IMR-90 (cell line): ENCODE data around the gene PGF. TPM values are rescaled to one million over a fixed set of nuclear protein-coding genes. Genes with fewer than 3 reads are reported as not detected.
A peak's percentile ranks its signal among the peaks of the same experiment; 100 is the strongest.

Experiments
- ATAC-seq: fragments of 200-7000 bp; cut with Tn5 transposase; 2 replicates; pipeline ENCODE4 v1.9.1; 2020; ENCODE audit warnings: low read depth, mild to moderate bottlenecking, moderate library complexity
- BruUV-seq: library from RNA; stranded (reverse); fragments of 400-500 nt; replicated peaks from 2 replicates; lab custom pipeline; 2021; lab: Mats Ljungman, UMichigan
- CTCF ChIA-PET: fragments of 300-600 bp; formaldehyde crosslinking; extraction: SDS; loops from one replicate; lab custom pipeline; 2021; ENCODE audit warnings: antibody characterized with exemption; lab: Yijun Ruan, JAX
- POLR2A ChIA-PET: fragments of 300-600 bp; sonication (Branson Sonifier 250); formaldehyde crosslinking; loops from one replicate; lab custom pipeline; 2022; ENCODE audit warnings: antibody characterized with exemption; ENCODE audit not compliant: unreplicated experiment; lab: Charles Lee
- DNase-seq: peaks from one replicate; pipeline ENCODE4 v3.0.0; 2013
- H2AFZ ChIP-seq: replicated peaks from 2 replicates; pipeline ENCODE3; 2013; ENCODE audit warnings: low read length, mild to moderate bottlenecking; ENCODE audit not compliant: poor library complexity
- H2AK5ac ChIP-seq: 2 replicates; pipeline ENCODE4 v1.6.1; 2013; ENCODE audit warnings: low read depth, low read length, inconsistent platforms
- H2AK9ac ChIP-seq: replicated peaks from 2 replicates; pipeline ENCODE3; 2013; ENCODE audit warnings: mild to moderate bottlenecking, low read depth, low read length, moderate library complexity; ENCODE audit not compliant: poor library complexity
- H2BK120ac ChIP-seq: 2 replicates; pipeline ENCODE4 v1.6.1; 2013; ENCODE audit warnings: low read depth, low read length, inconsistent platforms
- H2BK15ac ChIP-seq: 3 replicates; pipeline ENCODE4 v1.6.1; 2013; ENCODE audit warnings: low read depth, low read length, inconsistent platforms
- H2BK20ac ChIP-seq: 2 replicates; pipeline ENCODE4 v1.6.1; 2013; ENCODE audit warnings: low read depth, mild to moderate bottlenecking, inconsistent platforms, low read length, moderate library complexity
- H2BK5ac ChIP-seq: 2 replicates; pipeline ENCODE4 v1.6.1; 2013; ENCODE audit warnings: mild to moderate bottlenecking, low read depth, low read length, inconsistent platforms; ENCODE audit not compliant: poor library complexity, severe bottlenecking
- H3K14ac ChIP-seq: replicated peaks from 2 replicates; pipeline ENCODE4 v1.6.1; 2013; ENCODE audit warnings: low read depth, low read length, inconsistent platforms
- H3K18ac ChIP-seq: 2 replicates; pipeline ENCODE4 v1.6.1; 2013; ENCODE audit warnings: low read depth, low read length, control low read depth
- H3K23ac ChIP-seq: 2 replicates; pipeline ENCODE4 v1.6.1; 2013; ENCODE audit warnings: low read depth, low read length, inconsistent platforms
- H3K27ac ChIP-seq: 2 replicates; pipeline ENCODE4 v1.5.1; 2013; ENCODE audit warnings: mild to moderate bottlenecking, control low read depth, low read length; ENCODE audit not compliant: insufficient read depth
- H3K27me3 ChIP-seq: 2 replicates; pipeline ENCODE4 v1.6.1; 2013; ENCODE audit warnings: low read length; ENCODE audit not compliant: control insufficient read depth, insufficient read depth
- H3K36me3 ChIP-seq: 2 replicates; pipeline ENCODE4 v1.6.1; 2013; ENCODE audit warnings: low read length, mixed read lengths; ENCODE audit not compliant: control insufficient read depth, insufficient read depth
- H3K4ac ChIP-seq: 2 replicates; pipeline ENCODE4 v1.6.1; 2013; ENCODE audit warnings: low read depth, low read length, inconsistent platforms
- H3K4me1 ChIP-seq: 2 replicates; pipeline ENCODE4 v1.6.1; 2013; ENCODE audit warnings: low read length, mixed read lengths; ENCODE audit not compliant: control insufficient read depth, insufficient read depth
- H3K4me2 ChIP-seq: 2 replicates; pipeline ENCODE4 v1.6.1; 2013; ENCODE audit warnings: low read depth, mild to moderate bottlenecking, control low read depth, low read length, moderate library complexity
- H3K4me3 ChIP-seq: 2 replicates; pipeline ENCODE4 v1.5.1; 2013; ENCODE audit warnings: low read depth, mild to moderate bottlenecking, control low read depth, low read length, moderate library complexity; ENCODE audit not compliant: insufficient read depth
- H3K56ac ChIP-seq: 2 replicates; pipeline ENCODE4 v1.6.1; 2013; ENCODE audit warnings: low read length, inconsistent platforms; ENCODE audit not compliant: insufficient read depth; ENCODE audit errors: extremely low read depth
- H3K79me1 ChIP-seq, 2 experiments: 2 replicates each; pipeline ENCODE4 v1.6.1; 2013; ENCODE audit warnings: low read length in 2 of 2, inconsistent platforms in 1 of 2, low read depth in 1 of 2
- H3K9ac ChIP-seq: 2 replicates; pipeline ENCODE4 v1.6.1; 2013; ENCODE audit warnings: low read depth, low read length, control low read depth
- H3K9me1 ChIP-seq: 2 replicates; pipeline ENCODE4 v1.6.1; 2013; ENCODE audit warnings: low read length, inconsistent platforms; ENCODE audit not compliant: insufficient read depth
- H3K9me3 ChIP-seq: 2 replicates; pipeline ENCODE4 v1.6.1; 2013; ENCODE audit warnings: low read length; ENCODE audit not compliant: control insufficient read depth, insufficient read depth
- H4K20me1 ChIP-seq: 2 replicates; pipeline ENCODE4 v1.6.1; 2013; ENCODE audit warnings: low read length, inconsistent platforms; ENCODE audit not compliant: insufficient read depth
- H4K5ac ChIP-seq: 2 replicates; pipeline ENCODE4 v1.6.1; 2013; ENCODE audit warnings: mild to moderate bottlenecking, low read depth, low read length, control low read depth
- H4K8ac ChIP-seq, 2 experiments: 2 replicates each; pipeline ENCODE4 v1.6.1; 2013; ENCODE audit warnings: low read depth in 2 of 2, low read length in 2 of 2, control low read depth in 1 of 2, inconsistent platforms in 1 of 2
- H4K91ac ChIP-seq: 2 replicates; pipeline ENCODE4 v1.6.1; 2013; ENCODE audit warnings: low read depth, low read length, inconsistent platforms; ENCODE audit not compliant: insufficient read depth
- CEBPB ChIP-seq: IDR thresholded peaks from 2 replicates; pipeline ENCODE4 v1.6.1; 2012; ENCODE audit warnings: low read depth, low read length, improper control_type of control experiment
- CHD1 ChIP-seq: IDR thresholded peaks from 2 replicates; pipeline ENCODE4 v1.6.1; 2012; ENCODE audit warnings: low read depth, low read length, improper control_type of control experiment
- FOS ChIP-seq: fragments of 150-350 bp; IDR thresholded peaks from 2 replicates; pipeline ENCODE4 v1.6.1; 2016; ENCODE audit warnings: low read depth, low read length
- MAFK ChIP-seq: IDR thresholded peaks from 2 replicates; pipeline ENCODE4 v1.6.1; 2012; ENCODE audit warnings: low read depth, low read length, improper control_type of control experiment
- MAZ ChIP-seq: IDR thresholded peaks from 2 replicates; pipeline ENCODE4 v1.6.1; 2012; ENCODE audit warnings: low read depth, mild to moderate bottlenecking, low read length, improper control_type of control experiment, moderate library complexity, borderline replicate concordance
- MXI1 ChIP-seq: IDR thresholded peaks from 2 replicates; pipeline ENCODE4 v1.6.1; 2012; ENCODE audit warnings: low read depth, mild to moderate bottlenecking, low read length, moderate library complexity, borderline replicate concordance
- POLR2A ChIP-seq: IDR thresholded peaks from 2 replicates; pipeline ENCODE4 v1.6.1; 2012; ENCODE audit warnings: mild to moderate bottlenecking, low read depth, low read length
- RCOR1 ChIP-seq: IDR thresholded peaks from 2 replicates; pipeline ENCODE4 v1.6.1; 2012; ENCODE audit warnings: mild to moderate bottlenecking, low read length, improper control_type of control experiment; ENCODE audit not compliant: insufficient replicate concordance
- RFX5 ChIP-seq: IDR thresholded peaks from 2 replicates; pipeline ENCODE4 v1.8.0; 2012; ENCODE audit warnings: low read depth, mild to moderate bottlenecking, low read length, moderate library complexity
- SMC3 ChIP-seq: fragments of 150-350 bp; IDR thresholded peaks from 2 replicates; pipeline ENCODE4 v1.6.1; 2016; ENCODE audit warnings: low read depth, mild to moderate bottlenecking, antibody characterized with exemption, low read length, moderate library complexity
- WGBS, 2 experiments: methylation state at CpG; one replicate each; pipeline versions ENCODE4 v1.1.5 to v1.1.7; 2013; ENCODE audit warnings: missing lambda C conversion rate in 2 of 2; ENCODE audit not compliant: insufficient read length in 1 of 2; ENCODE audit errors: extremely low coverage in 2 of 2; 5-methylcytosine and 5-hydroxymethylcytosine counted together
- dilution Hi-C: fragments of 300-500 bp; cut with HindIII; formaldehyde crosslinking; loops from one replicate; pipeline ENCODE4 v1.14.3; 2018; ENCODE audit warnings: low sequenced_read_pairs; ENCODE audit not compliant: unreplicated experiment
- in situ Hi-C: fragments of 300-500 bp; cut with MboI; formaldehyde crosslinking; loops from 3 replicates; pipeline ENCODE4 v1.14.3; 2019; ENCODE audit warnings: low sequenced_read_pairs, inconsistent platforms, mixed read lengths
- intact Hi-C: fragments of 100-400 bp; cut with micrococcal nuclease; formaldehyde crosslinking; loops from 2 replicates; pipeline ENCODE4 v1.10.0; 2022
- polyA plus RNA-seq, 3 experiments: library from polyadenylated mRNA; depleted of rRNA; stranded (reverse); fragments of >200 nt; gene quantifications; 2 replicates each; pipeline ENCODE4 v1.2.3, GENCODE V29; 2012; ENCODE audit warnings: low replicate concordance in 1 of 3
- total RNA-seq: library from RNA; depleted of rRNA; stranded (reverse); fragments of >200 nt; gene quantifications from 2 replicates; pipeline ENCODE4 v1.2.3, GENCODE V29; 2012
- TF ChIP-seq, protein P1 (sequence below): fragments of 150-350 bp; IDR thresholded peaks from 2 replicates; pipeline ENCODE4 v1.6.1; 2017; ENCODE audit warnings: mild to moderate bottlenecking, antibody characterized with exemption, low read length, low read depth
- TF ChIP-seq, protein P2 (sequence below): conservative IDR thresholded peaks from 2 replicates; pipeline ENCODE4 v1.5.1; 2012; ENCODE audit warnings: mild to moderate bottlenecking, low read depth, low read length, improper control_type of control experiment

PGF gene
- total and polyA plus RNA-seq, 2 of the 4 experiments (the other 2 are of a cell fraction): 0.36 to 0.39 TPM

- dilution Hi-C loops: no loop called here
- Histone ChIP-seq H3K23ac (no peak overlapping the region), H3K4me2 (no peak overlapping the region), H2BK20ac (no peak overlapping the region), H3K4me1 (peaks cover 8% of the 10 kb centered on the region), H3K9me3 (no peaks in the 10 kb centered on the region), H2AK5ac (no peak overlapping the region), H2BK120ac (no peak overlapping the region), H4K5ac (no peak overlapping the region), H4K20me1 (peaks cover 26% of the 10 kb centered on the region), H4K91ac (no peak overlapping the region), H3K79me1 (peaks cover 40 to 76% of the 10 kb centered on the region in 2 experiments), H3K18ac (no peak overlapping the region), H3K27me3 (no peaks in the 10 kb centered on the region), H3K36me3 (peaks cover 60% of the 10 kb centered on the region), H2BK15ac (no peak overlapping the region), H3K4ac (no peak overlapping the region), H3K4me3 (no peak overlapping the region), H3K56ac (no peak overlapping the region), H2AFZ (no peak overlapping the region), H3K9me1 (peaks cover 2% of the 10 kb centered on the region; the same call in 1 of the 2 replicates), H2AK9ac (no peak overlapping the region), H3K27ac (no peak overlapping the region), H3K9ac (no peak overlapping the region), H3K14ac (no peak overlapping the region), H4K8ac (no peak overlapping the region), H2BK5ac (no peak overlapping the region)
- ChIA-PET POLR2A (no interaction called here), CTCF (no interaction called here)
- no CpG with 5 or more reads among the region's 6 CpGs for WGBS, 2 experiments
- in situ Hi-C loops: no loop called here
- DNase-seq (peak; percentile 49), ATAC-seq (peak; percentile 42)
- TF ChIP-seq RFX5: no peak
- no peak for TF ChIP-seq CEBPB
- TF ChIP-seq RCOR1: no peak
- no peak for TF ChIP-seq MAFK
- TF ChIP-seq, protein P1, sequence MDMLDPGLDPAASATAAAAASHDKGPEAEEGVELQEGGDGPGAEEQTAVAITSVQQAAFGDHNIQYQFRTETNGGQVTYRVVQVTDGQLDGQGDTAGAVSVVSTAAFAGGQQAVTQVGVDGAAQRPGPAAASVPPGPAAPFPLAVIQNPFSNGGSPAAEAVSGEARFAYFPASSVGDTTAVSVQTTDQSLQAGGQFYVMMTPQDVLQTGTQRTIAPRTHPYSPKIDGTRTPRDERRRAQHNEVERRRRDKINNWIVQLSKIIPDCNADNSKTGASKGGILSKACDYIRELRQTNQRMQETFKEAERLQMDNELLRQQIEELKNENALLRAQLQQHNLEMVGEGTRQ: no peak
- TF ChIP-seq CHD1: no peak
- no peak for TF ChIP-seq MAZ
- no peak for TF ChIP-seq POLR2A
- TF ChIP-seq FOS: no peak
- no peak for TF ChIP-seq MXI1
- TF ChIP-seq, protein P2, sequence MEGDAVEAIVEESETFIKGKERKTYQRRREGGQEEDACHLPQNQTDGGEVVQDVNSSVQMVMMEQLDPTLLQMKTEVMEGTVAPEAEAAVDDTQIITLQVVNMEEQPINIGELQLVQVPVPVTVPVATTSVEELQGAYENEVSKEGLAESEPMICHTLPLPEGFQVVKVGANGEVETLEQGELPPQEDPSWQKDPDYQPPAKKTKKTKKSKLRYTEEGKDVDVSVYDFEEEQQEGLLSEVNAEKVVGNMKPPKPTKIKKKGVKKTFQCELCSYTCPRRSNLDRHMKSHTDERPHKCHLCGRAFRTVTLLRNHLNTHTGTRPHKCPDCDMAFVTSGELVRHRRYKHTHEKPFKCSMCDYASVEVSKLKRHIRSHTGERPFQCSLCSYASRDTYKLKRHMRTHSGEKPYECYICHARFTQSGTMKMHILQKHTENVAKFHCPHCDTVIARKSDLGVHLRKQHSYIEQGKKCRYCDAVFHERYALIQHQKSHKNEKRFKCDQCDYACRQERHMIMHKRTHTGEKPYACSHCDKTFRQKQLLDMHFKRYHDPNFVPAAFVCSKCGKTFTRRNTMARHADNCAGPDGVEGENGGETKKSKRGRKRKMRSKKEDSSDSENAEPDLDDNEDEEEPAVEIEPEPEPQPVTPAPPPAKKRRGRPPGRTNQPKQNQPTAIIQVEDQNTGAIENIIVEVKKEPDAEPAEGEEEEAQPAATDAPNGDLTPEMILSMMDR: no peak
- no peak for TF ChIP-seq SMC3
- intact Hi-C loops: no loop called here
- BruUV-seq: no TSS peak
Observed at GRCh38 chr14:74891870-74892269, 63.5 kb downstream of the PGF start.
